Measurements from ENCODE around the gene NR1H4.

NR1H4 gene

GRCh38 chr12:100445081-100445481 lies 28.6 kb upstream of the NR1H4 start:
- no peaks in the 10 kb centered on the region for H3K36me3 ChIP-seq (ENCODE audit: insufficient read depth, low read length)
- H2AFZ ChIP-seq (ENCODE audit: low read length, unreplicated experiment): no peak overlapping the region
- no peak overlapping the region for H3K4me3 ChIP-seq (ENCODE audit: low read depth, low read length)
- peaks cover 58% of the 10 kb centered on the region for H3K27me3 ChIP-seq (ENCODE audit: insufficient read depth, low read length)
- no peaks in the 10 kb centered on the region for H3K79me2 ChIP-seq (ENCODE audit: control insufficient read depth, insufficient read depth, low read length, unreplicated experiment)
- no peaks in the 10 kb centered on the region for H3K4me1 ChIP-seq (ENCODE audit: control insufficient read depth, insufficient read depth, low read length, unreplicated experiment)
- no peak overlapping the region for H3K27ac ChIP-seq (ENCODE audit: low read depth, low read length)

GRCh38 chr12:100447381-100447780 lies 26.3 kb upstream of the NR1H4 start:
- Histone ChIP-seq H3K4me3 (ENCODE audit: low read depth, low read length) (no peak overlapping the region), H3K4me1 (ENCODE audit: control insufficient read depth, insufficient read depth, low read length, unreplicated experiment) (no peaks in the 10 kb centered on the region)

GRCh38 chr12:100448656-100449055 lies 25.0 kb upstream of the NR1H4 start:
- Histone ChIP-seq H3K27ac (ENCODE audit: low read depth, low read length) (no peak overlapping the region), H3K4me1 (ENCODE audit: control insufficient read depth, insufficient read depth, low read length, unreplicated experiment) (no peaks in the 10 kb centered on the region), H3K4me3 (ENCODE audit: low read depth, low read length) (no peak overlapping the region), H3K79me2 (ENCODE audit: control insufficient read depth, insufficient read depth, low read length, unreplicated experiment) (no peaks in the 10 kb centered on the region), H3K27me3 (ENCODE audit: insufficient read depth, low read length) (peaks cover 67% of the 10 kb centered on the region), H2AFZ (ENCODE audit: low read length, unreplicated experiment) (no peak overlapping the region), H3K36me3 (ENCODE audit: insufficient read depth, low read length) (no peaks in the 10 kb centered on the region)

More at GRCh38 chr12:100447381-100447780, 26.3 kb upstream of the NR1H4 start:
- Histone ChIP-seq H3K36me3 (ENCODE audit: insufficient read depth, low read length) (no peaks in the 10 kb centered on the region), H3K27me3 (ENCODE audit: insufficient read depth, low read length) (peaks cover 60% of the 10 kb centered on the region), H3K27ac (ENCODE audit: low read depth, low read length) (no peak overlapping the region), H2AFZ (ENCODE audit: low read length, unreplicated experiment) (no peak overlapping the region), H3K79me2 (ENCODE audit: control insufficient read depth, insufficient read depth, low read length, unreplicated experiment) (no peaks in the 10 kb centered on the region)

GRCh38 chr12:100450735-100451134 lies 22.9 kb upstream of the NR1H4 start:
- no peaks in the 10 kb centered on the region for H3K79me2 ChIP-seq (ENCODE audit: control insufficient read depth, insufficient read depth, low read length, unreplicated experiment)
- H3K36me3 ChIP-seq (ENCODE audit: insufficient read depth, low read length): no peaks in the 10 kb centered on the region
- no peaks in the 10 kb centered on the region for H3K4me1 ChIP-seq (ENCODE audit: control insufficient read depth, insufficient read depth, low read length, unreplicated experiment)
- no peak overlapping the region for H3K27ac ChIP-seq (ENCODE audit: low read depth, low read length)
- H3K4me3 ChIP-seq (ENCODE audit: low read depth, low read length): no peak overlapping the region
- H3K27me3 ChIP-seq (ENCODE audit: insufficient read depth, low read length): peaks cover 86% of the 10 kb centered on the region
- H2AFZ ChIP-seq (ENCODE audit: low read length, unreplicated experiment): no peak overlapping the region

GRCh38 chr12:100453951-100454350 lies 19.7 kb upstream of the NR1H4 start:
- Histone ChIP-seq H3K4me3 (ENCODE audit: low read depth, low read length) (no peak overlapping the region), H3K27me3 (ENCODE audit: insufficient read depth, low read length) (peaks cover 83% of the 10 kb centered on the region), H3K36me3 (ENCODE audit: insufficient read depth, low read length) (no peaks in the 10 kb centered on the region), H2AFZ (ENCODE audit: low read length, unreplicated experiment) (no peak overlapping the region), H3K79me2 (ENCODE audit: control insufficient read depth, insufficient read depth, low read length, unreplicated experiment) (no peaks in the 10 kb centered on the region), H3K27ac (ENCODE audit: low read depth, low read length) (no peak overlapping the region), H3K4me1 (ENCODE audit: control insufficient read depth, insufficient read depth, low read length, unreplicated experiment) (no peaks in the 10 kb centered on the region)

- no peaks in the 10 kb centered on the region for H3K79me2 ChIP-seq (ENCODE audit: control insufficient read depth, insufficient read depth, low read length, unreplicated experiment)
- H2AFZ ChIP-seq (ENCODE audit: low read length, unreplicated experiment): no peak overlapping the region
- no peak overlapping the region for H3K4me3 ChIP-seq (ENCODE audit: low read depth, low read length)
- H3K36me3 ChIP-seq (ENCODE audit: insufficient read depth, low read length): no peaks in the 10 kb centered on the region
- H3K27me3 ChIP-seq (ENCODE audit: insufficient read depth, low read length): peaks cover 67% of the 10 kb centered on the region
- no peaks in the 10 kb centered on the region for H3K4me1 ChIP-seq (ENCODE audit: control insufficient read depth, insufficient read depth, low read length, unreplicated experiment)
- no peak overlapping the region for H3K27ac ChIP-seq (ENCODE audit: low read depth, low read length)
Observed at GRCh38 chr12:100455896-100456295, 17.8 kb upstream of the NR1H4 start.

DNA sequence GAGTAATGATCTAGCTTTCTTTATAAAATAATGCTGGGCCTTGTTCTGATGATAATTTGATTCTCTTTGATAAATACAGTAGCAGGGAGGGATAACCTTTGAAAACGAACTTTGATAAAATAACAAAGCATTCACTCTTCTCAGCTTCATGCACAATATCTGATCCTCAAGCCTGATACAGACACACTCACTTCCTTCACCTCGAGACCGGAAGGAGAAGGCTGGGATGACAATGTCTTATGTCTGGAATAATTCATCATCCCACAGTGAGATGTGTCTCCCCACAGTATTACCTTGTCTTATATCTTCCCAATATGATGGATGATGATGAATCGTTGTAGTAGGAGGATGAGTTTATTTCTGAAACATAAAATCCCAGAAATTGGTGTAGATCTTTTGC lies 15.5 kb upstream of the NR1H4 start:
- no peak overlapping the region for H3K4me3 ChIP-seq (ENCODE audit: low read depth, low read length)
- H3K36me3 ChIP-seq (ENCODE audit: insufficient read depth, low read length): no peaks in the 10 kb centered on the region
- H3K27me3 ChIP-seq (ENCODE audit: insufficient read depth, low read length): peaks cover 50% of the 10 kb centered on the region
- no peak overlapping the region for H3K27ac ChIP-seq (ENCODE audit: low read depth, low read length)
- H3K4me1 ChIP-seq (ENCODE audit: control insufficient read depth, insufficient read depth, low read length, unreplicated experiment): no peaks in the 10 kb centered on the region
- H3K79me2 ChIP-seq (ENCODE audit: control insufficient read depth, insufficient read depth, low read length, unreplicated experiment): no peaks in the 10 kb centered on the region
- no peak overlapping the region for H2AFZ ChIP-seq (ENCODE audit: low read length, unreplicated experiment)

DNA sequence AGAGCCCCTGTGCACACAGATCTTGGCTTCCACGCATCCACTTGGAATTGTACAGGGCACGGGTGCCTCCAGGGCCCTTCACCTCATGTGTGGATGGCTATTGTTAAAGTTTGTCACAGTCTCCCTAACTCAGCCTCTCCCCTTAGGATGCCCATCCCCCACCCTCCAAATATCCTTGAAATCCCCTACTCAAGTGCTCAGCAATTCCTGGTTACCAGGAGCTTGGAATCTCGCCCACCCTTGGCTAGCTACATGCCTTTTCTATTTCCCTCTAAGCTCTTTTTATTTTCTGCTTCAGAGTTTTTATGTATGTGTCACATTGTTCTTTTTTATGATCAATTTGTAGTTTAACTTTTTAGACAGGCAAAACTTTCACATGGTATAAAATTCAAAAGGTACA lies 13.0 kb upstream of the NR1H4 start:
- Histone ChIP-seq H3K4me3 (ENCODE audit: low read depth, low read length) (no peak overlapping the region), H3K36me3 (ENCODE audit: insufficient read depth, low read length) (no peaks in the 10 kb centered on the region), H2AFZ (ENCODE audit: low read length, unreplicated experiment) (no peak overlapping the region), H3K79me2 (ENCODE audit: control insufficient read depth, insufficient read depth, low read length, unreplicated experiment) (no peaks in the 10 kb centered on the region), H3K27me3 (ENCODE audit: insufficient read depth, low read length) (peaks cover 27% of the 10 kb centered on the region), H3K4me1 (ENCODE audit: control insufficient read depth, insufficient read depth, low read length, unreplicated experiment) (no peaks in the 10 kb centered on the region), H3K27ac (ENCODE audit: low read depth, low read length) (no peak overlapping the region)

- no peaks in the 10 kb centered on the region for H3K79me2 ChIP-seq (ENCODE audit: control insufficient read depth, insufficient read depth, low read length, unreplicated experiment)
- H3K36me3 ChIP-seq (ENCODE audit: insufficient read depth, low read length): no peaks in the 10 kb centered on the region
- H2AFZ ChIP-seq (ENCODE audit: low read length, unreplicated experiment): no peak overlapping the region
- peaks cover 20% of the 10 kb centered on the region for H3K27me3 ChIP-seq (ENCODE audit: insufficient read depth, low read length)
- no peaks in the 10 kb centered on the region for H3K4me1 ChIP-seq (ENCODE audit: control insufficient read depth, insufficient read depth, low read length, unreplicated experiment)
- no peak overlapping the region for H3K27ac ChIP-seq (ENCODE audit: low read depth, low read length)
- H3K4me3 ChIP-seq (ENCODE audit: low read depth, low read length): no peak overlapping the region
Observed at GRCh38 chr12:100461330-100461973, 12.2 kb upstream of the NR1H4 start.

GRCh38 chr12:100463661-100464060 lies 10.0 kb upstream of the NR1H4 start:
- Histone ChIP-seq H3K27ac (ENCODE audit: low read depth, low read length) (no peak overlapping the region), H2AFZ (ENCODE audit: low read length, unreplicated experiment) (no peak overlapping the region), H3K27me3 (ENCODE audit: insufficient read depth, low read length) (peaks cover 7% of the 10 kb centered on the region), H3K4me1 (ENCODE audit: control insufficient read depth, insufficient read depth, low read length, unreplicated experiment) (no peaks in the 10 kb centered on the region), H3K4me3 (ENCODE audit: low read depth, low read length) (no peak overlapping the region), H3K79me2 (ENCODE audit: control insufficient read depth, insufficient read depth, low read length, unreplicated experiment) (no peaks in the 10 kb centered on the region), H3K36me3 (ENCODE audit: insufficient read depth, low read length) (no peaks in the 10 kb centered on the region)

DNA sequence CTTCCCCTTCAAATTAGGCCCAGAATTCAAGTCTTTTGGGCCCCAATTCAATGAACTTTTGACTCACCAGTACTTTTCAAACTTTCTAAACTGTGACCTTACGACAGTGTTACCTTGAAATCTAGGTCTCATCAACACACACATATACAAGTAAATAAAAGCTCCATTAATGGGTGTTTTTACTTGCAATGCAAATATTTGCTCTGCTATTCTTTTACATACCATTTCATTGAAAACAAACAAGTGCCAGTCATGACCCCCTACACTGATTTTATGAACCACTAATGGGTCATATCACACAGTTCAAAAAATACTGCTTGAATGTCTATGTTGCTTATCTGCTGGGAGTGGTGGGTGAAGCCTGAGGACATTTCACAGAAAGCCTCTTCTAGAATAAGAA lies 9.1 kb upstream of the NR1H4 start:
- no peaks in the 10 kb centered on the region for H3K4me1 ChIP-seq (ENCODE audit: control insufficient read depth, insufficient read depth, low read length, unreplicated experiment)
- no peak overlapping the region for H3K27ac ChIP-seq (ENCODE audit: low read depth, low read length)
- no peak overlapping the region for H2AFZ ChIP-seq (ENCODE audit: low read length, unreplicated experiment)

More for the DNA sequence above, 9.1 kb upstream of the NR1H4 start:
- Histone ChIP-seq H3K79me2 (ENCODE audit: control insufficient read depth, insufficient read depth, low read length, unreplicated experiment) (no peaks in the 10 kb centered on the region), H3K27me3 (ENCODE audit: insufficient read depth, low read length) (peaks cover 6% of the 10 kb centered on the region), H3K4me3 (ENCODE audit: low read depth, low read length) (no peak overlapping the region), H3K36me3 (ENCODE audit: insufficient read depth, low read length) (no peaks in the 10 kb centered on the region)

Measured in ACC112 (cell line).